Urothelium cell line (cell line): ENCODE results near the gene FRS3.

ENCODE experiments used
- DNase-seq: peaks from one replicate; pipeline ENCODE4 v3.0.0; 2011; ENCODE audit warnings: low spot score, mixed read lengths
- FAIRE-seq: peaks from 2 replicates; lab custom pipeline; 2011; peaks lifted over from hg19 to GRCh38; lab: Jason Lieb, UNC

The FRS3 gene

DNA sequence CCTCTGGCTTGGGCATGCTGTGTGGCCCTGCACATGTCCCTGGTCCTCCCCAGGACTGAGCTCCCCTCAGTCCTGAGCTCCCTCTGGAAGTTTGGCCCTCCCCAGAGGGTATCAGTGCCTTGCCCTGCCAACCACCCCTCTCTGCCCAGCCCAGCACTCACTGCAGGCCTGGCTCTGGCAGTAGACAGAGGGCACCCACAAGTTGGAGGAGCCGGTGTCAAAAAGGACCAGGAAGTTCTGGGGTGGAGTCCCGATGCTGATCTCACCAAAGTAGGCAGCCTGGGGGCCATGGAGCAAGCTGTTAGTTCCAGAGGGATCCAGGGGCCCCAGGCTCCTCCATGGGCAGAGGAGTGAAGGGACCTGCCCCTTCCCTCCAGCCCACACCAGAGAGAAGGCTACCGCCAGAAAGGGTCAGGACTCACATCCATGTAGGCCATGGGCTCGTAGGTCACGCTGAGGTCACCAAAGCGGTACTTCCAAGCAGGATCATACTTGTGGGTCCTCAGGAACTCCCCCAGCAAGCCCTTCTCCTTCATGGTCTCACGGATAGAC lies 35.4 kb downstream of the FRS3 start:
- DNase-seq (no peak), FAIRE-seq (no peak)

DNA sequence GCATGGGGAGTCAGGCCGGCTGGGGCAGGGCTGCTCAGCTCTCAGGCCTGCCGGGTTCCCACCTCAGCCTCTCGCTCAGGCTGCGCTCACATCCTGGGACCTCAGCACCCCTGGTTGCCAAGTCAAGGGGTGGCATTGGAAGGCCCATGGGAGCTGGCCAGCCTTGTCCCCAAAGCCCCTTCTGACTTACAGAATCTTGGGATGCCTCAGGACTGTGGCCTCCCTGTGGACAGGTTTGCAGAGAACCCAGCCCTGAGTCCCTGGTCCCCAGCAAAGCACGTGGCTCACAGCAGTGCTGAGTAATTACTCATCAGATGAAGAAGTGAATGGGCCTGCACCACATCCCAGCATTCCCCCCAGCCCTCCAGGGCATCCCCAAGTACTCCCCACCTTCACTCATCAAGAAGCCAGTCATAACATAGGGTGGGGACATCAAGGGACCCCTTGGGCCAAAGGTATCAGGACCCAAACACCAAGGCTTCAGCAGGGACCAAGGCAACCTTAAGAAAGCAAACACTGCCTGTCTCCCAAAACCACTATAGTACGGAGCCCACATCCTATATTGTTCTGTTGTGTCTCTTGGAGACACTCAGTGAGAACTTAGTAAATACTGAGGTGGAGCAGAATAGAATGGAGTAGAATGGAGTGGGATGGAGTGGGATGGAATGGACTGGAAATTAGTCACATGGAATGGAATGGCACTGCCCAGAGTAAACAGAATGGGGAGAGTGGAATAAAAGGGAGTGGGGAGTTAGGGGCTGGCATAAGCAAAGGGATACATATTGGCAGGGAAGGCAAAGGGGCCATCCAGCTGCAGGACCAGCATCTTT lies 36.1 kb downstream of the FRS3 start:
- no peak for FAIRE-seq

DNA sequence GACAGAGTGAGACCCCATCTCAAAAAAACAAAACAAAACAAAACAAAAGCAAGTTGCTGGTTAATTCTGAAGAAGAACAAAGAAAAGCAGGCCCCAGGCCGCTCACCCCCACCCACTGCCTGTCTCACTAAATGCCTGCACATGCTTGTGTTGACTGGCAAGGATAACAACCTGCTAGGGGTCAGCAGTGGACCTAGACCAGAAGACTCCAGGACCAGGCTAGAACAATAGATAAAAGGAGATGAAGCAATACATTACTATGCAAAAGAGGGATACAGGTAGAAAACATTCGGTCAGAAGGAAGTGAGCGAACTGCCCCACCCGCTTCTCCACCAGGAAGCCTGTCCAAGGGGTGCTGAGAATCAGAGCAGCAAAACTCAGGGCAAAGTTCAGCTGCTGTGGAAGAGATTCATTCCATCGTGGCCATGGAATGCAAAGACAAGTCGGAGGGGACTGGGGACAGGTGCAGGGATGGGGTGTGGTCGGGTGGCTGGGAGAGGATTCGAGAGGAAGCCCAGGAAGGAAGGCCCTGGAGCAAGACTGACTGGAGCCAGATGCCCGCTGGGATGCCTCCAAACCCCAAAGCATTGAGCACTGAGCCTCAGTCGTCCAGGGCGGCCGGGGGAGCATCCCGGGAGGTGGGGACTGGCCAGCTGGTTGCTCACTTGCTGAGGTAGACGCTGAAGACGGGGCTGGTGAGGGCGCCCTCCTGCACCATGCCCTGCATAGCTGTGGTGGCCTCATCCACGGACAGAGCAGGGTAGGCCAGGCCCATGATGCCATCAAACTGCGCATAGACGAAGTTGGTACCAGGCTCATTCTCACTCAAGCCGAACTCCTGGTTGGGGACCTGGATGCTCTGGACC lies 37.8 kb downstream of the FRS3 start:
- FAIRE-seq = no peak
- no peak for DNase-seq

More for the DNA sequence above, 36.1 kb downstream of the FRS3 start:
- no peak for DNase-seq

DNA sequence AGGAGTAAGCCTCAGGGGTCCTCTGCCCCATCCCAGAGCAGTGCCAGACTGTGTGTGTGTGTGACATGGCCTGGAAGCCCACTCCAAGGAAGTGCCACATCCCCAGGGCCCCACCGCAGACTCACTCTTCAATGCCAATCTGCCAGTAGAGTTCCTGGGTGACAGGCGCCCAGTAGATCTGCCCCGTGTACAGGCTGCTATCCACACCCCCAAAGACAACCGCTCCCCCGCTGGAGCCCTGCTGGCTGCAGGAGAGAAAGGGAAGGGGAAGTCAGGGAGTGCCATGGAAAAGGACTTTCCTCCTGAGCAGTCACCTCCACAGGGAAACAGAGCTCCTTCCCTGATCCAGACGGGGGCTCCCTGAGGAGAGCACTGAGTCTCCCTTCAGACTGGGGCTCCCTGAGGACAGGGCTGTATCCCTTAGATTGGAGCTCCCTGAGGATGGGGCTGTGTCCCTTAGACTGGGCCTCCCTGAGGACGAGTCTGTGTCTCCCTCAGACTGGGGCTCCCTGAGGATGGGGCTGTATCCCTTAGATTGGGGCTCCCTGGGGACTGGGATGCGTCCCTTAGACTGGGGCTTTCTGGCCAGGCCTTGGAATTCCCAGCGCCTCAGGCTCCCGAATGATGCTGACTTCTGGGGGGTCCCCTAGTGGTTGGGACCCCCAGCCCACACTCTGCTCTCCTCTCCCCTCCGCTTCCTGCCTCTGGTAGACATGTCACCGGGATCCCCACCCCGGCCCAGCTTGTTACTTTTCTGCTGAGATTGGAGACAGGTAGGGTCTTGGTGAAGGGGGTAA lies 39.1 kb downstream of the FRS3 start:
- no peak for FAIRE-seq
- no peak for DNase-seq

DNA sequence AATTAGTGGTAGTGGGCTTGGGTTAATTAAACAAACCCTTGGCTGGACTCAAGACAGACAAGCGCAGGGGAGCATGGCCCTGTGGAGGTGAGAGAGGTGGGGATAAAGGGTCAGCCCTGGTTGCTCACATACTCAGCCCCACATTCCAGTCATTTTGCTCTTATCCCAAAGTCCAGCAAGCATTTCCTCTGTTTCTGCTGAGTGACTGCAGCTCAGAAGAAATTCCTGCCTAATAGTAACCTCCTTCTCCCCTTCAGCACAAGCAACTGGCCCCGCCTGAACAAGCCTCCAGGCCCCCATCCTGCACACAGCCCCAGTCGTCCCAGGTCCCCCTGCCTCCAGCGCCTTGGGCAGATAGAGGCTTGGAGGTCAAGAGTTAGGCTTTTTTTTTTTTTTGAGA lies 40.7 kb downstream of the FRS3 start:
- no peak for FAIRE-seq
- DNase-seq = no peak

DNA sequence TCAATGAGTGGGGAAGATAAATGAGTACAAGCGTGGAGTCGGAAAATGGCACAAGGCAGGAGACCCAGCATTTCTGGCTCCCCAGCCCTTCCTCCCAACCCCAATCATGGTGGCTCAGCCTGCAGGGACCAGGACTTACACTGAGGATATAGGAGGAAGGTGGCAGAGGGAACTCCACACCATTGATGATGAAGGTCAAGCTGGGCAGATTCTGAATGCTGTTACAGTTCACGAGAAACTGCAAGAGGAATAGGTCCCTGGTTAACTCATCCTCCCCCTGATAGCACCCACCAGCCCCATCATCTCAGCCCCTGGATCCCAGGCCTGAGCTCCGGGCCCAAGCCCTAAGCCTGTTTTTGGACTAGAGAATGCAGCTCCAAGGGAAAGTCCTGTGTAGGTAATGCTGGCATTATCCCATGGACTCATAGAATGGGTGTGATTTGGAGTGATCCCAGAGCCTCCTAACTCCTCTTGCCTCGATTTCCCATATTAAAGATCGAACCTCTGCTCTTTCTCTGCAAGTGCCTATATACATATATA lies 42.0 kb downstream of the FRS3 start:
- no peak for FAIRE-seq
- DNase-seq = no peak

DNA sequence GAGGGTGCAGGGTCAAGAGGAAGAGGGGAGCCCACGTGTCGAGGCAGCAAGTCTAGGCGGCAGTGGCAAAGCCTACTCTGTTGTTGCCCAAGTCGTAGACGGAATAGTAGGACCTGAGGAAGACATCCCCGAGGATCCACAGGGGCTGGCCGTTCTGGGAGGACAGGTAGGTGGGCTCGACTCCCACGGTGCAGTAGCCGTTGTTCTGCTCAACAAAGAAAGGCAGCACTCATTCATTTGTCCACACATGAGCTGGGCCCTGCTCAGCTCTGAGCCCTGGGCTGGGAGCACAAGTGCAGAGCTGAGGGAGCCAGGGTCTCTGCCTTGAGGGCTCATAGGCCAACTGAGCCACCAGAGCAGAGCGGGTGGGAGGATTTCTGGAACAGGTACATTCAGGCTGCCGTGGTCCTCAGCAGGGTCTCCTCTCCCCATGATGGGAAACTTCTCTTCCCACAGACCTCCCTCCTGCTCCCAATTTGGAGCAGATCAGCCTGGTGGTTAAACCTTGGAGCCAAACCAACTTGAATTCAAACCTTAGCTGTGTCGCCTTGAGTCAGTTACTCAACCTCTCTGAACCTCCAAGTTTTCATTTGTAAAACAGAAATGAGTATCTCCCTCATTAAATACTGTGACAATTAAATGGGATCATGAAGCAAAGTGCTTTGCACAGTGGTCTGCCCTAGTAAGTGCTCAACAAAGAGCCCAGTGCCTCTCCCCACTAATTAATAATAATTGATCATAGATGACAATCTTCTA lies 42.7 kb downstream of the FRS3 start:
- DNase-seq = no peak
- FAIRE-seq = no peak

DNA sequence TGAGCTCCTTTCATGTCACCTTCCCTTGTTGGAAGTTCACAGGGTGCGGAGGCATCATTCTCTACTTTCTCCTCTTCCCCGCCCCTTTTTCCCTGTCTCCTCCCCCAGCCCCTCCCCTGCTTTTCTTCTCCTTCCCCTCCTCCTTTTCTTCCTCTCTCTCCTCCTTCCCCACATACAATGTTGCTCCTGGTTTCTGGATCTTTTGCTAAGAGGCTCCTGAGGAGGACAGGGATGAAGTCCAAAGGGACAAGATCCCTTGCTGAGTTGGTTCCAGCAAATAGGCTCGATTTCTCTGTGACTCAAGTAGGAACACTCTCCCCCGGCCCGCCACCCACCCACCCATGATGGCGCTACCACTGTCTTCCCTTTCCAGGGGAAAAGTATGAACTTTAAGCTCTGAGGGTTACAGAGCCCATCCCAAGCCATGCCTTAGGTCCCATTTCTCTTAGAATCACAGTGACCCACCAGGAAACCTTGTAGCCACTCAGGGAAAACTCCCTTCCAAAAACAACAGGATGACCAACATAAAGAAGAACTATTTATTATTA lies 43.4 kb downstream of the FRS3 start:
- FAIRE-seq = no peak
- DNase-seq = no peak

DNA sequence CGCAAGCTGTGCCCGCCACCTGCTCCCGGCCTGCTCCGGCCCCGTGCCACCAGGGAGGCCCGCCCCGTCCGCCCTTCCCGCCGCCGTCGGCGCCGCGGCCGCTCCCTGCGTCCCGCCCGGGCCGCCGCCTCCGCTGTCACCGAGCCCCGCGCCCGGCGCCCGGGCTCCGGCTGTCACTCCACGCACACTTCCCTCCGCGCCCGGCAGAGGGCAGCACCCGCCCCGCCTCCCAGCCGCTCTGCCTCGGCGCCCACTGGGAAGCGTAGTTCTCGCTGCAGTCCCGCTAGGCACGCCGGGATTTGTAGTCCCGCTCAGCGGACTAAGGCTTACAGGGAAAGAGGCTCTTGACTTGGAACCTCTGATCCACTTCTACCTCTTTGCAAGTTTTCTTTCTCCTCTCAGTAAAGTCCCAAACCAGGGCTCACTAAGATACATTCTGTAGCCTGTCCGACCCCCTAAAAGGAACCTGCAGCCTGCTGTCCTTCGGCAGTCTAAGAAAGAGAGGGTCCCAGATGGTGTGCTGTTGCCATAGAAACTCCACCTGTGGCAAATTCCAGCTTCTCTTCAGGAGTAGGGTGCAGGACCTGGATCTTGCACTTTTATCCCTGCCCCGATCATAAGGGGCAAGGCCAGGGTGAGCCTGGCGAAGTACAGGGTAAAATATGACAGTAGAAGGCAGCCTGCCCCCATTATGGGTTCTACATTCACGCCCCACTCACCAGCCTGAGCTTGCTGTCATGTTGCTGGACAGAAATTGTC lies 44.1 kb downstream of the FRS3 start, which contains the start of gene TFEB:
Gene TFEB, minus strand, starts transcription at position 182 of the 759 bp plus-strand sequence. CDS start 44,395 bp downstream, outside the sequence.
- DNase-seq (peak; percentile 98), FAIRE-seq (no peak)

DNA sequence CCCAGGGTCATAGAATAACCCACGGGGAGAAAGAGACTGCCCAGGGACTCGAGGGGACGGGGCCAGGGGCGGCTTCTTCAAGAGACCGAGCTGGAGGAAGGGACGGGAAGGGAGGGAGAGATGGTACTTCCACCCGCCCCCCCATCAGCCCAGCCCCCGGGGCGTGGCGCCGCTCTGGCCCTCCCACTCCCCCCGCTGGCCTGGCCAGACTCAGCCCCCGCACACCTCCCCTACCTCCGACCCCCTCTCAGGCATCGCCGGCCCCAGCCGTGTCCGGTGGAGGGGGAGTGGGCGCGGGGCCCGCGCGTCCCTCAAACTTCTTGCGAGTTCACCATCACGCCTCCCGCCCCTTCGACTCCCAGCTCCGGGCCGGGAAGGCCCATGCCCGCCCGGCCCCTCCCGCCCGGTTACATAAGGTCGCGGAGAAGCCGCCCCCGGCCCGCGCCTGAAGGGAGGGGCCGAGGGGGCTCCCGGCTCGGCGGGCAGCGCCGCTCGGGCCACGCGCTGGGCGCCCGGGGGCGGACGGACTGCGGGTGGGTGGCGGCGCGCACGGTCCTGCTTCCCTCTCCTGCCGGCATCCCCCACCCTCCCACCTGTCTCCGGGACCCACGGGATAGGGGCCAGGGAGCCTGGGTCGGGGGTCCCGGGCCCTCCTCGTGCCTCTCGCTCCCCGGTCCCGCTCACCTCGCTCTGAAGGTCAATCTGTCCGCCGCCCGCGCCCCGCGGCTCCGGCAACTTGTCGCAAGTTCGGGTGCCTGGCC lies 44.9 kb downstream of the FRS3 start:
- DNase-seq = peak; percentile 88
- FAIRE-seq = no peak

DNA sequence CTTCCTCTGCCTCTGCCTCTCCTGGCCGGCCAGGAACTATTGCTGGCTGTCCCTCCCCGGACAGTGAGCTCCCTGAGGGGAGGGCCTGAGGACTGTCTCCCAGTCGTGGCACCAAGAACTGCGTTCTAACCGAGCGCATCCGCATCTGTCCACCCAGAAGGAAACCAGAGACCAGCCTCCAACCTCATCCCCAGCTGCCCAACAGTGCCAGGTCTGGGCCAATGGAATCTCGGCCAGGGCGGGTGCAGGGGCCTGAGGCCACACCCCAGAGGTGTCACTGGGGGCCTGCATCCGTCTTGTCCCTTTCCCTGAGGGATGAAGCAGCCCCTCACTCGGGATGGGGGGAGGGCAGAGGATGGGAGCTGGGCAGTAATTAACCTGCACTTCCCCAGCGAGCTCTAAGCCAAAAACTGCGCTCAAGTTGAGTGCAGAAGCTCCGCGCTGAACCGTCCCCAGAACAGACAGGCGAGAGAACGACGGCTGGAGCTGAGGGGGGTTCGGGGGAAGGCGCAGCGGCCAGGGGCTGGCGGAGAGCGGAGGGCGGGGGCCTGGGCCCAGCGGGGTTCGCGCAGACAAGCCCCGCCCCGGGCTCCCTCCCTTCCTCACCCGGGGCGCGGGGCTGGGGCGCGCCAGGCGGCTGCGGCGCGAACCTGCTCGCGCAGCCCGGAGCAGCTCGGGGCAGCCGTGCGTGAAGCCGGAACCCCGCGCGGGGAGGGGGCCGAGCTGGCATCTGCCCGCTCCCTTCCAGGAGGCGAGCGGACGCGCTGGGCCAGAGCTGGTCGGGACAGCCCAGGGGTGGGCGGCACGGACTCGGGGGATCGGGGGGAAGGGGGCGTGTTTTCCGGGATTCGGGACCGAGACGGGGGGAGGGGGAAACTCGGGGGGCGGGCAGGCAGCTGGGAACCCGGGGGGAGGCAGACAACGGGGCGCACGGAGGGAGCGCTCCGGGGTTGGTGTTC lies 45.7 kb downstream of the FRS3 start:
- peak; percentile 27 for FAIRE-seq

DNA sequence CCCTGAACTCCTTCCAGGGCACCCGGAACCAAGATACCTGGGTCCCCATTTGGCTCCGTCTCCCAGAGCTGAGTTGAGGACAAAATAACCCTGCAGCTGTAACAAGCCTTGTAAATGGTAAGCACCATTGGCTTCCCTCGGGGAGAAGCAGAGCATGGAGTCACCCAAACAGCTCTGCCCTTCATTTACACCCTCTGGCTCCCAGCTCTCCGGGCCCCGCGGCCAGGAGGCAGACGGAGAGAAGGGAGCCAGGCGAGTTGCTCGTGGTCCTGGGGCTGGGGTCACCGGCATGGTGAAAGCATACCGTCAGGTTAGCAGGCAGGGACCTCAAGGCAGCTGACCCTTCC lies 46.4 kb downstream of the FRS3 start:
- FAIRE-seq = no peak
- DNase-seq = no peak

More for the DNA sequence above, 45.7 kb downstream of the FRS3 start:
- peak; percentile 89 for DNase-seq

DNA sequence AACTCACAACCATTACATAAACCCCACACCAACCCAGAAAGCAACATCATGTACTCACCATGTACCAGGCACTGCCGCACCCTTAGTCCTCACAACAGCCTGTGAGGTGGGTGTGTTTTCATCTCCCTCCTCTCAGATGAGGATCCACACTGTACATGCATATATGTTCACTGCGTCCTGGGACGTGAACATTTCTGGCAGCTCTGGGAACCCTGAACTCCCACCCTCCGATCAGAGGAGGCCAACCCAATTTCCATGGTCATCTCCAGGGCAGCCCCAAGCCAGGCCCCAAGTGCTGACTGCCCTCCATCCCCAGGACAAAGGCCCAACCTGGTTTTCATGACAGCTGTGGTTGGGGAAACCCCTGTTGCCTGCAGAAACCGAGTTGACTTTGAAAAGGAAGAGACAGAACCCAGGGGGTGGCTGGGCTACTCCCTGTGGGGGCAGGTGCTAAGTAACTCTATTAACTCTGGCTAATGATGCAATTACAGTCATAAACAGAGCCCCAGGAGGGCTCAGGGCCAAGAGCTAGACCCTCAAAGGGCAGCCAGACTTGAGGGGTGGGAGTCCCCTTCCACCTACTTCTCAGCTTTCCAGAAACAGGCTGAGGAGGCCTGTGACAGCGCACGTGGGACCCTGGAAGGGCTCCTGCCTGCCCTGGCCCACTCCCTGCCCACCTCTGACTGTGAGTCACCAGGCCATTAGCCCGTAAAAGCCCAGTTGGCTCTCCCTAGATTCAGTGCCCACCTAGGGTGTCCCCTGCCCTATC lies 46.9 kb downstream of the FRS3 start:
- DNase-seq (no peak), FAIRE-seq (peak; percentile 59)

DNA sequence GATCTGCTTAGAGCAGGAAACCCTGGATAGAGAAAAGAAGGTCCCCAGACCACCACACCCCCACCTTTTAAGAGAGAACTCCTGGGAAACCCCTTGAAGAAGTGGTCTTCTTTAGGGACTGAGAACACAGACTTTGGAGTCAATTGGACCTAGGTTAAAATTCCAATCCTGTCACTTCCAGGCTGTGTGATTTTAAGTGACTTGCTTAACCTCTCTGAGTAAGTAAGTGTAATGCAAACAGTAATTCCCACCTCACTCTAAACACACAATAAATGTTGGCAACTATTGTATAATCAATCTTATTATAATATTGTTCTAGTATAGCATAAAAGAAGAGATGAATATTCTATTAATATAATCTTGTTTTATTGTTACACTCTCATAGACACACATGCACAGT lies 47.6 kb downstream of the FRS3 start:
- DNase-seq (no peak), FAIRE-seq (no peak)

DNA sequence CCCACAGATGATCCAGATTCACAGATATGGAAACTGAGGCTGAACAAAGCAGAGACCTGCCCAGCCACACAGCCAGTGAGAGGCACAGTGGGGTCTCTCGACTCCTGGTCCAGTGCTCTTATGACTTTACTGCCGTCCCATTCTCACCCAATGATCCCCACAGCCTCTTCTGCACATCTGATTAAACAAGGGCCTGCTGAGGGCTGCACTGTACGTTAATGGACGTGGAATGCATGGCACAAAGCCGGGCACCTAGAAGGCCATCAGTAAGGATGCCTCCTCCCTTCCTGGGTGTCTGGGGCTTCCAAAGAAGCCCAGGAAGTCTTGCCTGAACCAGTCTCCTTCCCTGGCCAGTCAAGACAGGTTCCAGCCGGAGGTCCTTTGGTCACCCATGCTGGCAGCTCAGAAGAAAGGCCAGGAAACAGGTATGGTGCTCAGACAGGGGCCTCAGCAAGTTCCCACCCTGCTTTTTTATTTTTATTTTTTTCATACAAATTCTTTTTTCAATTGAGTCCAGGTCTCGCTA lies 48.1 kb downstream of the FRS3 start:
- FAIRE-seq = no peak
- no peak for DNase-seq
